ENCODE results near the gene TBRG4.

TBRG4 gene

GRCh38 chr7:45050198-45050597 lies 61.3 kb downstream of the TBRG4 start:
- TF ChIP-seq CTCF (IDR thresholded peaks at IDR 0.05) (no peak), ZFX (IDR thresholded peaks at IDR 0.05; ENCODE audit: borderline replicate concordance) (no peak)
- H3K27ac ChIP-seq = no peak overlapping the region

All from 22Rv1 (cell line).